Karpas-422 (cell line): ENCODE data around the gene NAGLU. TPM values are rescaled to one million over a fixed set of nuclear protein-coding genes. Genes with fewer than 3 reads are reported as not detected.

Experiments used
- DNase-seq: peaks from one replicate; pipeline ENCODE4 v3.0.0-alpha.2; 2015
- H2AFZ ChIP-seq: fragments of 200-600 bp; sonication (generic); 2 replicates; pipeline ENCODE4 v1.6.1; 2014; ENCODE audit warnings: antibody characterized with exemption, low read length, mixed read lengths
- H3K27ac ChIP-seq: fragments of 200-600 bp; sonication (generic); 2 replicates; pipeline ENCODE4 v1.5.1; 2014; ENCODE audit warnings: mild to moderate bottlenecking, low read length, moderate library complexity
- H3K27me3 ChIP-seq: fragments of 200-600 bp; sonication (generic); 2 replicates; pipeline ENCODE4 v1.6.1; 2014; ENCODE audit warnings: low read length, mixed read lengths
- H3K36me3 ChIP-seq: fragments of 200-600 bp; sonication (generic); 2 replicates; pipeline ENCODE4 v1.6.1; 2014; ENCODE audit warnings: low read length, mixed read lengths; ENCODE audit not compliant: insufficient read depth
- H3K4me1 ChIP-seq: fragments of 200-600 bp; sonication (generic); 2 replicates; pipeline ENCODE4 v1.6.1; 2014; ENCODE audit warnings: mild to moderate bottlenecking, low read length, mixed read lengths
- H3K4me2 ChIP-seq: fragments of 200-600 bp; sonication (generic); 2 replicates; pipeline ENCODE4 v1.6.1; 2014; ENCODE audit warnings: low read length, low read depth, mild to moderate bottlenecking; ENCODE audit not compliant: poor library complexity, severe bottlenecking
- H3K4me3 ChIP-seq: fragments of 200-600 bp; sonication (generic); 2 replicates; pipeline ENCODE4 v1.5.1; 2014; ENCODE audit warnings: mild to moderate bottlenecking, antibody characterized with exemption, low read length, mixed read lengths
- H3K79me2 ChIP-seq: fragments of 200-600 bp; sonication (generic); 2 replicates; pipeline ENCODE4 v1.6.1; 2014; ENCODE audit warnings: mild to moderate bottlenecking, low read length, mixed read lengths
- H3K9ac ChIP-seq: fragments of 200-600 bp; sonication (generic); 2 replicates; pipeline ENCODE4 v1.6.0; 2014; ENCODE audit warnings: low read length
- H3K9me2 ChIP-seq: fragments of 200-600 bp; sonication (generic), shearing (Covaris generic); replicated peaks from 2 replicates; pipeline ENCODE4 v1.6.0; 2014; ENCODE audit warnings: mild to moderate bottlenecking, low read length, moderate library complexity; ENCODE audit not compliant: insufficient read depth
- H3K9me3 ChIP-seq: fragments of 300-700, 200-600 bp; sonication (generic); 2 replicates; pipeline ENCODE4 v1.6.1; 2014; ENCODE audit warnings: low read length, mixed read lengths
- H4K20me1 ChIP-seq: fragments of 200-600 bp; sonication (generic); 2 replicates; pipeline ENCODE4 v1.6.1; 2014; ENCODE audit warnings: mild to moderate bottlenecking, antibody characterized with exemption, low read length, low read depth; ENCODE audit not compliant: insufficient read depth
- total RNA-seq: library from RNA; depleted of rRNA; stranded (reverse); fragments of >200 nt; shearing (Covaris generic); gene quantifications from 2 replicates; pipeline ENCODE4 v1.2.3, GENCODE V29; 2014; ENCODE audit warnings: low replicate concordance; rRNA removed

NAGLU gene
- total RNA-seq, result 40.0 and 71.8 TPM in 2 replicates

DNA sequence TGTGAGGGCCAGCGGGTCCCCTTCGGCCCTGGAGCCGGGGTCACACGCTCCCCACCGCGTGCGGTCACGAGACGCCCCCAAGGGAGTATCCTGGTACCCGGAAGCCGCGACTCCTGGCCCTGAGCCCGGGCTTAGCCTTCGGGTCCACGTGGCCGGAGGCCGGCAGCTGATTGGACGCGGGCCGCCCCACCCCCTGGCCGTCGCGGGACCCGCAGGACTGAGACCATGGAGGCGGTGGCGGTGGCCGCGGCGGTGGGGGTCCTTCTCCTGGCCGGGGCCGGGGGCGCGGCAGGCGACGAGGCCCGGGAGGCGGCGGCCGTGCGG lies at the start of gene NAGLU:
TSS of gene NAGLU (plus strand) at position 194 of the 324 bp plus-strand sequence. CDS start at position 226, 32 bp downstream.
- peaks cover 18% of the 10 kb centered on the region for H3K79me2 ChIP-seq

DNA sequence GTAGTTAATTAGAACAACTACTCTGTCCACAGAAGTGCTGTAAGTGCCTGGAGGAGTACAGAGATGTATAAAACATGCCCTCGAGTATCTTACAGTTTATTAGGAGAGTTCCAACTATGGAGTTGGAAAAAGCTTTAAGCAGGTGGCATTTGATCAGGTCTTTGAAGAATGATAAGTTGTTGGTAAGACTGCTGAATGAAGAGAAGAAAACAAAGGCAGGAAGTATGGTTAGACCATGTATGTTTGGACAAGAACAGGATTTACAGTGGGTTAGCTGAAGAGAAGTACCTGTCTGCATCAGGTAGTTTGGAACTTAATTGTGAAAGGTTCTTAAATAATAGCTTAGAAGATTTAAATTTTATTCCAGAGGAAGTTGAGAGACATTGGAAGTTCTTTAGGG lies 48.0 kb upstream of the NAGLU start:
- H3K27me3 ChIP-seq, result no peaks in the 10 kb centered on the region
- H3K9me3 ChIP-seq, result no peaks in the 10 kb centered on the region
- H3K4me1 ChIP-seq, result no peaks in the 10 kb centered on the region
- no peak overlapping the region for H2AFZ ChIP-seq
- H3K27ac ChIP-seq, result no peak overlapping the region
- H3K4me3 ChIP-seq, result no peak overlapping the region
- H3K4me2 ChIP-seq, result no peak overlapping the region
- H3K79me2 ChIP-seq, result no peaks in the 10 kb centered on the region
- H3K36me3 ChIP-seq, result peaks cover 14% of the 10 kb centered on the region; the same call in 1 of the 2 replicates
- no peaks in the 10 kb centered on the region for H4K20me1 ChIP-seq
- no peak overlapping the region for H3K9ac ChIP-seq
- no peak for DNase-seq
- no peaks in the 10 kb centered on the region for H3K9me2 ChIP-seq

More for the DNA sequence above, at the start of gene NAGLU:
- H3K4me1 ChIP-seq, result peaks cover 24% of the 10 kb centered on the region
- peaks cover 13% of the 10 kb centered on the region for H3K36me3 ChIP-seq
- no peaks in the 10 kb centered on the region for H3K9me3 ChIP-seq
- no peaks in the 10 kb centered on the region for H3K27me3 ChIP-seq
- no peaks in the 10 kb centered on the region for H3K9me2 ChIP-seq
- H3K27ac ChIP-seq, result peak within 1 kb of the TSS; percentile 72
- peak within 1 kb of the TSS; percentile 93 for H3K4me2 ChIP-seq
- H3K4me3 ChIP-seq, result peak within 1 kb of the TSS; percentile 98
- peak; percentile 98 for DNase-seq
- peaks cover 12% of the 10 kb centered on the region; the same call in 1 of the 2 replicates for H4K20me1 ChIP-seq
- H3K9ac ChIP-seq, result peak within 1 kb of the TSS; percentile 90
- H2AFZ ChIP-seq, result peak within 1 kb of the TSS; percentile 60; the same call in 1 of the 2 replicates

GRCh38 chr17:42493319-42493718 lies 42.7 kb upstream of the NAGLU start:
- H3K9me2 ChIP-seq, result no peaks in the 10 kb centered on the region
- H3K4me2 ChIP-seq, result no peak overlapping the region
- no peak overlapping the region for H3K4me3 ChIP-seq
- no peak for DNase-seq
- no peaks in the 10 kb centered on the region for H4K20me1 ChIP-seq
- peaks cover 33% of the 10 kb centered on the region for H3K36me3 ChIP-seq
- no peaks in the 10 kb centered on the region for H3K9me3 ChIP-seq
- no peak overlapping the region for H3K27ac ChIP-seq
- H3K9ac ChIP-seq, result no peak overlapping the region
- no peaks in the 10 kb centered on the region for H3K27me3 ChIP-seq
- no peak overlapping the region for H2AFZ ChIP-seq
- no peaks in the 10 kb centered on the region for H3K4me1 ChIP-seq
- no peaks in the 10 kb centered on the region for H3K79me2 ChIP-seq

GRCh38 chr17:42494673-42495072 lies 41.4 kb upstream of the NAGLU start:
- no peaks in the 10 kb centered on the region for H3K9me2 ChIP-seq
- H3K4me3 ChIP-seq, result no peak overlapping the region
- no peak overlapping the region for H3K9ac ChIP-seq
- no peak overlapping the region for H3K4me2 ChIP-seq
- no peaks in the 10 kb centered on the region for H3K27me3 ChIP-seq
- no peak for DNase-seq
- H3K9me3 ChIP-seq, result no peaks in the 10 kb centered on the region
- peaks cover 34% of the 10 kb centered on the region for H3K36me3 ChIP-seq
- no peak overlapping the region for H3K27ac ChIP-seq
- H3K4me1 ChIP-seq, result no peaks in the 10 kb centered on the region
- no peak overlapping the region for H2AFZ ChIP-seq
- H4K20me1 ChIP-seq, result no peaks in the 10 kb centered on the region
- no peaks in the 10 kb centered on the region for H3K79me2 ChIP-seq

DNA sequence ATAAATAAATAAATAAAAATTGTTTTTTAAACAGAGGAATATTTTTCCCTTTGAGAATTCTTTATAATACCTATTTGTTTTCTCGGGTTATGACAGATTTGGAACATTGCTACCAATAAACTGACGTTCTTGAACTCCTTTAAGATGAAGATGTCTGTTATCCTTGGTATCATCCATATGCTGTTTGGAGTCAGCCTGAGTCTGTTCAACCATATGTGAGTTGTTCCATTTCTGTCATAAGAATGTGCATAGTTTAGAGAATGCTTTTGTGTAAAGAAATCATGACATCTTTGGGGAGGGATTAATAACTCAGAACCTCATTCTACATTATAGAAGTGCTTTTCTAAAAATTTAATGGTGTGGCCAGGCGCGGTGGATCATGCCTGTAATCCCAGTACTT lies 37.2 kb upstream of the NAGLU start:
- H3K79me2 ChIP-seq, result no peaks in the 10 kb centered on the region
- H3K9ac ChIP-seq, result no peak overlapping the region
- no peak overlapping the region for H3K27ac ChIP-seq
- H3K4me1 ChIP-seq, result no peaks in the 10 kb centered on the region
- H3K9me3 ChIP-seq, result no peaks in the 10 kb centered on the region
- no peak for DNase-seq
- H2AFZ ChIP-seq, result no peak overlapping the region
- H4K20me1 ChIP-seq, result no peaks in the 10 kb centered on the region
- no peaks in the 10 kb centered on the region for H3K27me3 ChIP-seq
- no peaks in the 10 kb centered on the region for H3K9me2 ChIP-seq
- no peak overlapping the region for H3K4me2 ChIP-seq
- H3K4me3 ChIP-seq, result no peak overlapping the region
- H3K36me3 ChIP-seq, result peaks cover 35% of the 10 kb centered on the region

DNA sequence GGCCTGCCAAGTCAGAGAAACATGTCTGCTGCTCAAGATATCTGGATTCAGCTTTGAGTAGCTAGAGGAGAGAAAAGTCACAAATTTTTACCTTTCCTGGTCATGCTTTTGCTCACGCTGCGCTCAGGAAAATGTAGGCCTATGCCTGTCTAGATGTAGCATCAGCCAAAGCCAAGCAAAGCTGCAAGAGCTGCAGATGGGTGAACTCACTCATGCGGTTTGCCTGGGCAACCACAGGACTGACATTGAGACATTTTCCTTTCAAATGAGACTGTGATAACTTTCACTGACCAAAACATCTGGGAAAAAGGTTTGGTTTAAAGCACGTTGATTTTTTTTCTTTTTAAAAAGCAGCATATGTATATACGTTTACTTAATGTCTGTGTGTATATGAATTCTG lies 34.0 kb upstream of the NAGLU start:
- H3K4me3 ChIP-seq, result no peak overlapping the region
- H3K9me2 ChIP-seq, result no peaks in the 10 kb centered on the region
- H3K79me2 ChIP-seq, result no peaks in the 10 kb centered on the region
- H3K27ac ChIP-seq, result no peak overlapping the region
- no peaks in the 10 kb centered on the region for H4K20me1 ChIP-seq
- no peaks in the 10 kb centered on the region for H3K9me3 ChIP-seq
- no peak overlapping the region for H2AFZ ChIP-seq
- no peak overlapping the region for H3K9ac ChIP-seq
- no peak overlapping the region for H3K4me2 ChIP-seq
- no peaks in the 10 kb centered on the region for H3K27me3 ChIP-seq
- peaks cover 11% of the 10 kb centered on the region; the same call in 1 of the 2 replicates for H3K36me3 ChIP-seq
- no peak for DNase-seq
- H3K4me1 ChIP-seq, result no peaks in the 10 kb centered on the region

DNA sequence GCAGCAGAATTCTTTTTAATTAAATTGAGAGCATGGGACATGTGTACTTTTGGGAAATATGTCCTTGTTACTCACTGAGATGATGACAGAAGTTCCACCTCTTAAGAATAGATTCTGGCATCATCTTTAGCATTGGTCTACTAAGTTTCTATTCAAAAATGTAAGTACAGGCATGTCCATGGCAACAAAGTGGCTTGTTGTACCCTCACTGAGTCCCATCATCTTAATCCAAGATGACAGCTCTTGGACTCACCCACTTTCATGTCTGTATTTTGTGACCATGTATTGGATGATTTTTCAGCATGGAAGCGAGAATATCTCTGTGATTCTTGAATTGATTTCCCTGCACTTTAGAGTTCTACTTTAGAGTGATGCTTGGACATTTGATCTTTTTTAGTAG lies 33.1 kb upstream of the NAGLU start:
- Histone ChIP-seq H3K4me3 (no peak overlapping the region), H3K79me2 (no peaks in the 10 kb centered on the region), H3K36me3 (peaks cover 11% of the 10 kb centered on the region; the same call in 1 of the 2 replicates), H2AFZ (no peak overlapping the region), H3K4me2 (no peak overlapping the region), H3K27ac (no peak overlapping the region), H3K9ac (no peak overlapping the region), H4K20me1 (no peaks in the 10 kb centered on the region), H3K27me3 (no peaks in the 10 kb centered on the region), H3K4me1 (no peaks in the 10 kb centered on the region), H3K9me3 (no peaks in the 10 kb centered on the region), H3K9me2 (no peaks in the 10 kb centered on the region)
- no peak for DNase-seq

DNA sequence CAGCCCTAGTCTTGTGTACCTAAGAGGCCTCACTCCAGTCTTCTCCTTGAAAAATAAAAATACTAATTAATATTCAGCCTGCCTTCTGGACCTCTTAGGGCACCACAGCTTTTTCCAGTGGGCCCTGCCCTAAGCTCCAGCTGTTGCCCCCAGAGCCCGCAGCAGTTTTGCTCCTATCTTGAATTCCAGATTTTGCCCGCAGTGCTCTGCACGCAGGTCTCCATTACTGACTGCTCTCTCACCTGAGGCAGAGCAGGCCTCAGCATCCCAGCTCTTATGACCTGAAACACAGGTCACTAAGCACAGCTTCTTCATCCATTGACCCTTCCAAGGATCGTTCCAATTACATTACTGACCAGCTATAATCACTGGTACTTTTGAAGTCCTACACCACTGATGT lies 28.4 kb upstream of the NAGLU start:
- H3K36me3 ChIP-seq, result peaks cover 4% of the 10 kb centered on the region; the same call in 1 of the 2 replicates
- no peak for DNase-seq
- no peak overlapping the region for H3K9ac ChIP-seq
- no peaks in the 10 kb centered on the region for H3K4me1 ChIP-seq
- no peak overlapping the region for H3K27ac ChIP-seq
- H3K27me3 ChIP-seq, result no peaks in the 10 kb centered on the region
- H3K4me3 ChIP-seq, result no peak overlapping the region
- no peaks in the 10 kb centered on the region for H3K9me2 ChIP-seq
- no peak overlapping the region for H3K4me2 ChIP-seq
- H3K79me2 ChIP-seq, result no peaks in the 10 kb centered on the region
- no peaks in the 10 kb centered on the region for H3K9me3 ChIP-seq
- no peak overlapping the region for H2AFZ ChIP-seq
- no peaks in the 10 kb centered on the region for H4K20me1 ChIP-seq
